ENCODE measurements around the gene DYNLT4.
"Not testable (repeated sequence)": the region's sequence is repeated elsewhere in the genome, so short reads cannot be mapped to it uniquely, and the experiment has no call there.

The DYNLT4 gene

GRCh38 chr1:44788120-44788860, 18.9 kb downstream of the DYNLT4 start, which contains the start of gene BEST4:
Gene BEST4, minus strand, starts transcription at chr1:44788170. Its CDS starts 465 bp downstream, at chr1:44787705.
- no peak for DNase-seq (ENCODE audit: low spot score)

- no peak for DNase-seq (ENCODE audit: low spot score)
These were observed 19.6 kb downstream of the DYNLT4 start for GRCh38 chr1:44787506-44787905.

- no peak for DNase-seq (ENCODE audit: low spot score)
These were observed 20.2 kb downstream of the DYNLT4 start for GRCh38 chr1:44786841-44787426.

DNA sequence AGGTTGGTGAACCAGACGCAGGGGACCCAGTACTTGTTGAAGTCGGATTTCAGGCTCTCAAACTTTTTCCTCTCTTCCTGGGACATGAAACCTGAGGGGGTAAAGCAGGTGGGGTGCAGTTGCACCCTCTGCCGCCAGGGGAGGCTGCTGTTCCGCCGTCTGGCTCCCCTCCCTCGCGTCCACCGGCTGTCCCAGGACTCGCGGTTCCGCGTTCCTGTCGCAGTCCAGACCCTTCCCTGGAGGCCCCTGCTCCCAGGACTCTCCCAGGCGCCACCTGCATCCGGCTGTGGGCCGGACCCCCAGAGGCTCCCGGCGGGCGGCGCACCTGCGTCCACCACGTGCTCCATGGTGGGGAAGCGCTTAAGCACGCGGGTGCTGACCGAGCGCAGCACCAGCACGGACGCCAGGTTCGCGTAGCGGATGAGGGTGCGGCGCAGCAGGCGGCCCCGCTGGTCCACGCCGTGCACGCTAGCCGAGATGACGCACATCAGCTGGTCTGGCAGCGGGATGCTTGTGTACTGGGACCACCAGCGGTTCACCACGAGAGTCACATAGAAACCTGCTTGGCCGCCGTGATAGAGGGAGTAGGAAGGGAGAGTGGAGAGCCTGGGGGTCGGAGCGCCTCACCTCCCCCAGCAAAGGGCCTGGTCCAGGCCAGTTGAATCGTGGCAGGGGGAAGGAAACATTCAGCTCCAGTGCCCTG, 20.9 kb downstream of the DYNLT4 start:
- peak; percentile 79 for DNase-seq (ENCODE audit: low spot score)

DNA sequence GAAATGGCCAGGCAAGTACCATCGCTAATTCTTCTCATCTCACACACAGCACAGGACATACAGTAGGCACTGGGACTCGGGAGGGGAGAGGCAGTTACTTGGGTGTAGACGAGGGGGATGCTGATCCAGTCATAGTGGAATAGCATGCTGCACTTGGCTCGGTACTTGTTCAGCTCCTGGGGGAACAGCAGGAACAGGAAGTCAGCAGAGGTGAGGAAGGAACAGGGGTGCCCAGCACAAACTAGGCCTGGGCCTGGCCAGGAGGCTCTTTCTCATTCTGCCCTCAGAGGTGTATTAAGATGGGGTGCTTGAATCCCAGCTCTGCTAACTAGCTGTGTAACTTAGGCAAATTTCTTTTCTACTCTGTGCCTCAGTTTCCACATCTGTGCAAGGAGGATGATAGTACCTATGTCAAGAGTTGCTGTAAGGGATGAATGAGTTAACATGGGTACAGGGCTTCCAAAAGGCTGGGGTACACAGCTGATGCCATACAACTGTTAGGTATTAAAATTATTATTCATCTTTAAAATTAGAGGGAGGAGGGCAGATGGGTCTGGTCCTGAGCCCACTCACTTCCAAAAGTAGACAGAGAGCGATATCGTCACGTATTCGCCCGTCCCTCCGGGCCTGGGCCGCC, 21.5 kb downstream of the DYNLT4 start:
- DNase-seq (ENCODE audit: low spot score) = no peak

GRCh38 chr1:44785029-44785380, 22.1 kb downstream of the DYNLT4 start:
- DNase-seq (ENCODE audit: low spot score) = no peak

DNA sequence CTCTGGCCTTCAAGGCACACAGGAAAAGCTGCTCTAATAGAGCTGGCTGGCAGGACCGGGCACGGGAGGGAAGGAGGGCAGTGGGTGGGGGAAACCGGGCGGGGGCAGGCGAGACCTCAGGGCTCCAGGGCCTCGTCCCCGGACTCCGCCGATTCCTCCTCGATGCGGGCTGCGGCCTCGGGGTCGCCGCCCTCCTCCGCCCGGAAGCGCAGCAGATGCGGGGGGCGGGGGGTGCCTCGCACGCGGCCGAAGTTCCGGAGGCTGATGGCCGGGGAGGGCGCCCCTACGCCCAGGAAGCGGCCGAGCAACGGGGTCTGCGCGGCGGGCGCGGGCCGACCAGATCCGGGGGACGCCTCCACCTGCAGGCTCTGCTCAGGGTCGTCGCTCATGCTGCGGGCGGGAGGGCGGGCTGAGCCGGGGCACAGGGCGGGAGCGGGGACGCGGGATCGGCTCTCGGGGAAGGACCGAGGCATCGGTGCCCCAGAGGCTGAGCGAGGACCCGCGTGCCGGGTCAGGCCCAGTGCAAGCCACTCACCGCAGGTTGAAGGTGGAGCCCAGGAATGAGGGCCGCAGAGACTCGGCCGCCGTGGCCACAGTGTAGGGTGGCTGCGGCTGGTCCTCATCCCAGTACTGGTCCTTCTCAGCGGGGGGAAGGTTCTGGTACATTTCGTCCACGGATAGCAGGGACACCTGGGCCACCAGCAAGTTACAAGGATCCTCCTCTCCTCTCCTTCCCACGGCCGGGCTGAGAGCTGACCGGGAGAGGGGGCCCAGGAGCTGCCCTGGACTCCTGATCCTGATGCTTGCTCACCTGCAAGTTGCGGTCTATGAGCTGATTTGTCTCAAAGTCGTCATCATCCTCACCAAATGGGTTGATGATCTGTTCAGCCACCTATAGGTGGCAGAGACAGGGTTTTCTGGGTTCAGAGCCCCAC, 22.8 kb downstream of the DYNLT4 start:
- DNase-seq (ENCODE audit: low spot score) = no peak

DNA sequence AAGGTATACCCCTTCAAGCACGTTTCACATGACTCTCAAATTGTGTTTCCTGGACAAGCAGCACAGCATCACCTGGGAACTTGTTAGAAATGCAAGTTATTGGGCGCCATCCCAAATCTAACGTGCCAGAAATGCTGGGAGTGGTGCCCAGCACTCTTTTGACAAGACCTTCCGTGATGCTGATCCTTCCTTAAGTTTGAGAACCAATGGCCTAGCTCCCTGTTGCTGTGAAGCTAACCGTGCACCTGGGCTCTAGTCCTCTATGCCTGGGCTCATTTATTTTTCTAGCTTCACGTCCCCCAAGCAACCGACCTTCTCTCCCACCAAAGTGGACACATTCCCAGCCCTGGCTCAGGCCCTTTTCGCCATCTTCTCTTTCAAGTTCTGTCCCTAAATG, 23.5 kb downstream of the DYNLT4 start:
- peak; percentile 50 for DNase-seq (ENCODE audit: low spot score)

- peak; percentile 32 for DNase-seq (ENCODE audit: low spot score)
These were observed 26.5 kb downstream of the DYNLT4 start for GRCh38 chr1:44780583-44781121.

DNA sequence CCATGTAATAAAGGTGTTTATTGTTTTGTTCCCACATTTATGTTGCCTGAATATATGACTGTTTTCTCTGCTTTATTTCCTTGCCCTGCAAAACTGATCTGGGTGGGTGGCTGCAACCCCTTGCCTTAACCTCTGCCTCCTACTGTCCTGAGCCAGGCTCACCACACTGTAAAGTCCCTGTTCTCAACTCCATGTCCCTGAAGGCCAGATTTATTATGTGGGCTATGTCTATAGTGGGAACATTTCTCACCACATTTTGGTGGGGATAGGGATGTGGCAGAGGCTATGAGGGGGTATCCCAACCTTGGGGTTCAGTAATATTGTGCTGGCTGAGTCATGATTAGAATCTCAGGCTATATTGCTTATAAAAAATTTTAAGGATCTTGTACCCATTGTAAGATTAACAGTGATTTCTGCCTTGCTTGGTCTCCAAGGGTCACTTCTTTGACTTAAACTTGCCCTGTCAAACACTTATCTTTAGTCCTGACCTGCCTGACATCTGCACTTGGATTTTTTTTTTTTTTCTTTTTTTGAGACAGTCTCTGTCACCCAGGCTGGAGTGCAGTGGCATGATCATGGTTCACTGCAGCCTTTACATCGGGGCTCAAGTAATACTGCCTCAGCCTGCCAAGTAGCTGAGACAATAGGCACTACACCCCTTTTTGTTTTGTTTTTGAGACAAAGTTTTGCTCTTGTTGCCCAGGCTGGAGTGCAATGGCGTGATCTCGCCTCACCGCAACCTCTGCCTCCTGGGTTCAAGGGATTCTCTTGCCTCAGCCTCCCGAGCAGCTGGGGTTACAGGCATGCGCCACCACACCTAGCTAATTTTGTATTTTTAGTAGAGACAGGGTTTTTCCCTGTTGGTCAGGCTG, 28.2 kb downstream of the DYNLT4 start:
- peak; percentile 13 for DNase-seq (ENCODE audit: low spot score)

GRCh38 chr1:44777969-44778635, 29.0 kb downstream of the DYNLT4 start:
- no peak for DNase-seq (ENCODE audit: low spot score)

GRCh38 chr1:44777547-44777946, 29.6 kb downstream of the DYNLT4 start:
- no peak for DNase-seq (ENCODE audit: low spot score)

- no peak for DNase-seq (ENCODE audit: low spot score)
These were observed 30.5 kb downstream of the DYNLT4 start for GRCh38 chr1:44776730-44777068.

- DNase-seq (ENCODE audit: low spot score) = peak; percentile 54
These were observed 31.0 kb downstream of the DYNLT4 start for GRCh38 chr1:44775930-44776729.

DNA sequence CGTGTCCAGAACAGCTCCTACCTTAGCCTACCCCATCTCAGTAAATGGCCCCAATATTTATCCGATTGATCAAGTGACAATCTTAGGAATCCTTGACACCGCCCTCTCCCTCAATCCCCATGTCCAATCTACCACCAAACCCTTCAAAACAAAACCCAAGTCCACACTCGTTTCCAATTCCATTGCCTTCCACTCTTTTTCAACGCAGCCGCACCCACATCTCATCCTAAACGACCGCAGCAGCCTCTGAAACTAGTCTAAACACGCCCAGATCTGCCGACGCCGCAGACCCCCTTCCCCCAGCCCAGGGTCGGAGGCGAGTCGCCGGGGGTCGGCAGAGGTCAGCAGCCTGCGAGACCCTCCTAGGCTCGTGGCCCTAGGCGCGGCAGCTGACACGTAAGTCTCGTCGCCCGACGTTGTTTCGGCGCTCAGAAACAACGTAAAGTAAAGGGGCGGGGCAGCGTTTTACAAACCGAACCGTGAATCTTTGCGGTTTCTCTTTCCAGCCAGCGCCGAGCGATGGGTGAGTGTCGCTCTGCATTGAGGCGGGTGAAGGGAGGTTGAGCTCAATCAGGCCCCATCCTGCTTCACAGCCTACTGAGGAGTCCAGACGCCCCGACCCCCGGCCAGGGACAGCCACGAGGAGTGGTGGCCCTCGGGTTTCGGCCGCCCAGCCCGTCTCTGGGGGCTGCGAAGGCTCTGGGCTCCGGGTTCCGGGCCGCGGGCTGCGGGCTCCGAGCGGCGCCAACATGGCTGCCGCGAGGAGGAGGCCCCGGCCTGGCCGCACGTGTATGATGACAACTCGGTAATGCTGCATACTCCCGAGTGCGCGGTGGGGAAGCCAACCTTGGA, 31.8 kb downstream of the DYNLT4 start, which contains the start of gene RPS8:
Gene RPS8, plus strand, starts transcription at position 463 of the 852 bp plus-strand sequence. Its CDS starts 57 bp downstream, at position 520.
- peak; percentile 95 for DNase-seq (ENCODE audit: low spot score)

- not testable (repeated sequence) for DNase-seq (ENCODE audit: low spot score)
These were observed 40.7 kb downstream of the DYNLT4 start for GRCh38 chr1:44766421-44766820.

- no peak for DNase-seq (ENCODE audit: low spot score)
These were observed 46.3 kb downstream of the DYNLT4 start for GRCh38 chr1:44760876-44761275.

DNA sequence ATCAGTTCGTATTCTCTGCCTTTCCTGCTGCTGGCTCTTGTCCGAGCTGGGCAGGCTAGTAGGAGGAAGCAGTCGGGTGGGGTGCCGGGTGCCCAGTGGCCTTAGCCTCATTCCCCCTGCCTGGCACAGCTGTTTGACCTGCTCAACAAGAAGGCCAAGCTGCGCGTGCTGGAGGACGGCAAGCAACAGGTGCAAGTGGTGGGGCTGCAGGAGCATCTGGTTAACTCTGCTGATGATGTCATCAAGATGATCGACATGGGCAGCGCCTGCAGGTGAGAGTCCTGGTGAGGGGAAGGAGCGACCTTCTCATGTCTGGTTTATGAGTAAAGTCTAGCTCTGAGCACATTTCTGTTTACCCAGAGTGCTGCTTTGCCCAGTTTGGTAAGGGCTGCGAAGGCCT, 48.1 kb downstream of the DYNLT4 start:
- no peak for DNase-seq (ENCODE audit: low spot score)
